MG63 (cell line): ENCODE measurements around the gene WASF1. TPM values are rescaled to one million over a fixed set of nuclear protein-coding genes. Genes with fewer than 3 reads are reported as not detected.
"Not testable (repeated sequence)": the region's sequence is repeated elsewhere in the genome, so short reads cannot be mapped to it uniquely, and the experiment has no call there.

Experiments
- DNase-seq: peaks from one replicate; pipeline ENCODE4 v3.0.0-alpha.2; 2020
- H3K27me3 ChIP-seq: fragments of 250-450 bp; sonication (Bioruptor Pico); 2 replicates; pipeline ENCODE4 v1.5.1; 2020; ENCODE audit warnings: mild to moderate bottlenecking, moderate library complexity
- H3K36me3 ChIP-seq: fragments of 250-450 bp; sonication (Bioruptor Pico); 2 replicates; pipeline ENCODE4 v1.5.1; 2020; ENCODE audit warnings: mild to moderate bottlenecking, moderate library complexity
- H3K4me3 ChIP-seq: fragments of 250-450 bp; sonication (Bioruptor Pico); 2 replicates; pipeline ENCODE4 v1.5.1; 2020; ENCODE audit warnings: mild to moderate bottlenecking, moderate library complexity
- H3K9me3 ChIP-seq: fragments of 250-450 bp; sonication (Bioruptor Pico); 2 replicates; pipeline ENCODE4 v1.5.1; 2020; ENCODE audit warnings: mild to moderate bottlenecking, moderate library complexity
- total RNA-seq: library from RNA; depleted of rRNA; stranded (reverse); fragments of >200 nt; shearing (Covaris generic); gene quantifications from 2 replicates; pipeline ENCODE4 v1.2.3, GENCODE V29; 2014; ENCODE audit warnings: low replicate concordance

Gene WASF1
- total RNA-seq, 1 experiment from 2014 or later, result 4.8 TPM

DNA sequence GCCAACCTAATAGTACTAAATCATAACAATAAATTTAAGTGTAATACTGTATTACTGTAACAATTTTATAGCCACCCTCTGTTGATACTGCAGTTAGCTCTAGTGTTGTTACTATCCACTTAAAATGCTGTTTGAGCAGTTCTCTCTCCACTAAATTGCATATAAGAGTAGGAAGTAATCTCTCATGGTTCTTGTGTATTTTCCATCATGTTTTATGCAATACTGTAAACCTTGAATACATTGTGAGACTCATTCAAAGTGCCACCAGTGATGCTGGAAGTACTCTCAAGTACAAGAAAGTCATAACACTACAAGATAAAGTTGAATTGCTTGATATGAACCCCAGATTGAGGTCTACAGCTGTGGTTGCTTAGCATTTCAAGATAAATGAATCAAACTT, 65.5 kb downstream of the WASF1 start:
- no peak overlapping the region for H3K4me3 ChIP-seq
- no peak for DNase-seq

GRCh38 chr6:110105296-110105695, 74.2 kb downstream of the WASF1 start:
- no peak overlapping the region for H3K4me3 ChIP-seq
- H3K36me3 ChIP-seq, result peaks cover 7% of the 10 kb centered on the region
- no peak for DNase-seq
- no peaks in the 10 kb centered on the region for H3K9me3 ChIP-seq
- no peaks in the 10 kb centered on the region for H3K27me3 ChIP-seq

More for the DNA sequence above, 65.5 kb downstream of the WASF1 start:
- no peaks in the 10 kb centered on the region for H3K27me3 ChIP-seq
- no peaks in the 10 kb centered on the region for H3K36me3 ChIP-seq
- H3K9me3 ChIP-seq, result no peaks in the 10 kb centered on the region

GRCh38 chr6:110103260-110103659, 76.2 kb downstream of the WASF1 start:
- H3K4me3 ChIP-seq, result no peak overlapping the region
- no peaks in the 10 kb centered on the region for H3K9me3 ChIP-seq
- H3K27me3 ChIP-seq, result no peaks in the 10 kb centered on the region
- H3K36me3 ChIP-seq, result peaks cover 7% of the 10 kb centered on the region
- no peak for DNase-seq

DNA sequence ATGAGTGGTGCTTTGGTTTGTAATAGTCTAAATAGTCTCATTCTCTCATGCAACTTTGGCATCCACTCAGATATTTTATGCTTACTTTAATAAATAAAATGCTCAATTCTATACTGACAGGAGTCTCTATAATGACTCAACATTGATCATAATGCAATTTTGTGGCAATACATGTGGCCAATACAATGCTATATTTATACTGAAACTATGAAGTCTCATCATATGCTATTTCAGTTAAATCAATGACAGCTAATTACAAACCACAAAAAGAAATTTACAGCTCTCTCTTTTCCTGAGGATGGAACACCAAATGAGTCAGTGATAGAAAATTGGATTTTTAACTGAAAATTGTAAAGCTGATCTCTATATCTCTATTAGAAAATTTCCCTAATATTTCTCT, 77.1 kb downstream of the WASF1 start:
- DNase-seq, result no peak
- Histone ChIP-seq H3K4me3 (no peak overlapping the region), H3K36me3 (peaks cover 7% of the 10 kb centered on the region), H3K9me3 (no peaks in the 10 kb centered on the region), H3K27me3 (no peaks in the 10 kb centered on the region)

GRCh38 chr6:110101885-110102284, 77.6 kb downstream of the WASF1 start:
- H3K4me3 ChIP-seq, result no peak overlapping the region
- H3K27me3 ChIP-seq, result no peaks in the 10 kb centered on the region
- DNase-seq, result no peak
- H3K9me3 ChIP-seq, result no peaks in the 10 kb centered on the region
- H3K36me3 ChIP-seq, result peaks cover 7% of the 10 kb centered on the region

DNA sequence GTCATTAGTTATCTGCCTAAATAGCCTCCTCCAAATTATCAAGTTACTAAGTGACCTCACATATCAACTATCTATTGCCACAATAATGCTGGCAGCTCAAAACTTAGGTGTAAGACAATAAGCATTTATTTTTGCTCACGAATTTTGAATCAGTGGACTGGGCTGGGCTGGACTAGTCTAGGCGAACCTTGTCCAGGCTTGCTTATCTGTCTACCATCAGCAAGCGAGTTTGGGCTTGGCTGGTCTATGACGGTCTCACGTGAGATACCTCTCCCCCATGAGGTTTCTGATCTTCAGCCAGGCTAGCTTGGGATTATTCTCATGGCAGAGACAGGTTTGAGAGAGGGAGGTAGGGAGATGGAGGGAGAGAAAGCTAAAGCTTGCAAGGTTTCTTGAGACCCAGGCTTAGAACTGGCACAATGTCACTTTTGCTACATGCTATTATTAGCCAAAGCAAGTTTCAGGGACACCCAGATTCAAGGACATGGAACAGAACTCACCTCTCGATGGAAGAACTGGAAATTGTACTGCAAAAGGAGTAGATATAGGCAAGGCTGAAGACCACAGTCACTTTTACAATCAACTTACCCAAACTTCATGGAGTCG, 80.9 kb downstream of the WASF1 start:
- Histone ChIP-seq H3K27me3 (no peaks in the 10 kb centered on the region), H3K9me3 (no peaks in the 10 kb centered on the region), H3K4me3 (no peak overlapping the region), H3K36me3 (peaks cover 2% of the 10 kb centered on the region)
- no peak for DNase-seq

- Histone ChIP-seq H3K9me3 (no peaks in the 10 kb centered on the region), H3K36me3 (peaks cover 2% of the 10 kb centered on the region), H3K4me3 (no peak overlapping the region), H3K27me3 (no peaks in the 10 kb centered on the region)
- no peak for DNase-seq
Observed at GRCh38 chr6:110097443-110097842, 82.0 kb downstream of the WASF1 start.

DNA sequence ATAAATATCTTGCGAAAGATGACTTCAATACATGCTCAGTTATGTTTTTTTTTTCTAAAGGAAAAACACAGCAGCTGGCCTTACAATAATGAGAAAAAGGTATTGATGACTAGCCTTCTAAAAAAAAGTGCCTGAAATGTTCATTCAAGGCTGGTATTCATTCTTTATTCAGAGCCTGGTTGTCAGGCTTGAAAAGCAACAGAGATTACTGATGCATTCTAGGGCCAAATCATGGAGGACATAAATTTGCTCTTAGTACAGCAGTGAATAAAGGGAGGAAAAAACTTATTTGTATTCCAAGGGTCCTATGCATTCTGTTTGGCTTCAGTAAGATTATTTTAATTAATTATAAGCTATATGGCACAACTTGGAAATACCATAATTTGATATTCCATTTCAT, 83.5 kb downstream of the WASF1 start:
- no peak overlapping the region for H3K4me3 ChIP-seq
- H3K9me3 ChIP-seq, result no peaks in the 10 kb centered on the region
- no peaks in the 10 kb centered on the region for H3K27me3 ChIP-seq
- DNase-seq, result no peak
- H3K36me3 ChIP-seq, result peaks cover 1% of the 10 kb centered on the region

GRCh38 chr6:110095101-110095500, 84.4 kb downstream of the WASF1 start:
- H3K4me3 ChIP-seq, result no peak overlapping the region
- H3K36me3 ChIP-seq, result no peaks in the 10 kb centered on the region
- H3K9me3 ChIP-seq, result no peaks in the 10 kb centered on the region
- H3K27me3 ChIP-seq, result no peaks in the 10 kb centered on the region
- DNase-seq, result no peak

DNA sequence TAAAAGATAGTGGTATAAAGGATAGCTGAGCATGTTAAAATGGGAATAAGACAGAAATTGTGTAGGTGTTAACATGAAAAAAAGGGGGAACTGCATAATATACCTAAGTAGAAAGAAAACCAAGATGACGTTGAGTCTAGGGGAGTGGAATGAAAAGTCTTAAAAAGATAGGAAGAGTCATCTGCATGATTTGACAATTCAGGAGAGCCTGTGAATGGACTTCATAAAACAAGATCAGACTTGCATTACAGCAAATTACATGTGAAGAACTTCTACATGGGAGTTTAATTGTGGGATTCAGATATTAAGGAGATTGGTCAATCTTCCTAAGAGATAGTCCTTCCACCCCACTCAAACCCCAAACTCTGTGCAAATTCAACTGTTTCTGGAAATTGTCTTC, 85.5 kb downstream of the WASF1 start:
- DNase-seq, result no peak
- Histone ChIP-seq H3K9me3 (no peaks in the 10 kb centered on the region), H3K4me3 (no peak overlapping the region), H3K27me3 (no peaks in the 10 kb centered on the region), H3K36me3 (no peaks in the 10 kb centered on the region)

GRCh38 chr6:110090876-110091275, 88.6 kb downstream of the WASF1 start:
- Histone ChIP-seq H3K9me3 (no peaks in the 10 kb centered on the region), H3K27me3 (no peaks in the 10 kb centered on the region), H3K4me3 (no peak overlapping the region), H3K36me3 (no peaks in the 10 kb centered on the region)
- DNase-seq, result no peak

DNA sequence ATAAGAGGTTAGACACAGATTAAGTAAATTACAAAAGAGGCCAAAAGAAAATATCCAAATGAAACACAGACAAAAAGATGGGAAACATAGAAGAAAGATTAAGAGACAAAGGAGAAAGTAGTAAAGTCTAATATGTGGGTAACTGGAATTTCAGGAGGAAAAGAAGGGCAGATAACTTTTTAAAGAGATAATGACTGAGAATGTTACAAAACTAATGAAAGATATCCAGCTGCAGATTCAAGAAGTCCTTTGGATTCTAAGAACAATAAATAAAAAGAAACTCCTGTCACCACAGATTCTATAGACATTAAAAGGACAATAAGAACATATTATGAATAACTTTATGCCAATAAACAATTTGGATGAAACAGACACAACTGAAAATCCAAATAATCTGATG, 90.1 kb downstream of the WASF1 start:
- H3K27me3 ChIP-seq, result no peaks in the 10 kb centered on the region
- no peak for DNase-seq
- H3K4me3 ChIP-seq, result no peak overlapping the region
- H3K36me3 ChIP-seq, result no peaks in the 10 kb centered on the region
- H3K9me3 ChIP-seq, result no peaks in the 10 kb centered on the region

GRCh38 chr6:110085285-110085684, 94.2 kb downstream of the WASF1 start:
- H3K27me3 ChIP-seq, result no peaks in the 10 kb centered on the region
- H3K9me3 ChIP-seq, result no peaks in the 10 kb centered on the region
- no peak overlapping the region for H3K4me3 ChIP-seq
- H3K36me3 ChIP-seq, result no peaks in the 10 kb centered on the region
- DNase-seq, result no peak

DNA sequence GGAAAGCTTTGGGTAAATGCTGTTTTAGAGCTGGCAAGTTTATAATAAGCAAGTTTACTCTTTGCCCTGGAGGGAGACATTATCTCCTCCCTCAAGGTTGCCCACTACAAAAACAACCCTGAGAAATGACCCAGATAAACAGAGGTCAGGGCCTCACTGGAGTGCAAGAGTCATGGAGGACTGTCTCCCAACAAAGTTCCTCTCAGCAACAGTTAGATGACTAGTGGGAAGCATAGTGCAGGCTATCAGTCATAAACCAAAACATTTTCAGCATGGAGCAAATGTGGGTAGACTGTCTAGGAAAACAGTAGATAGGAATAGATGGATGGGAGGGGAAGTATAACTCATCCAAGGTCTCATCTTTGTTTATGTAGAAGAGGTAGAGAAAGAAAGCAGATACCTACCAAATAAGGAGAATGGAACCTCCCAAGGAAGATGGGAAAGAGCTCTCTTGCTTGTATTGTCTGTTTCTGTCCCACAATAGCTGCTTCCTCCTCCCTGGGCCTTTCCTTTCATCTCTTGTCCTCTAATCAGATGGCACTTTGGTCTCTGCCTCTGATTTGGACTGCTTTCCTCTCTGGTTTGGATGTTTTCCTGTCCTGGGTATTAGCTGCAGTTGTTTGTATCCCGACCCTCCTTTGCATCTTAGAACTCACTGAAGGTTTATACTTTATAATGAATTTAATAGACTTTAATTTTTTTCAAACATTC, 95.4 kb downstream of the WASF1 start:
- Histone ChIP-seq H3K4me3 (no peak overlapping the region), H3K27me3 (no peaks in the 10 kb centered on the region), H3K36me3 (no peaks in the 10 kb centered on the region), H3K9me3 (no peaks in the 10 kb centered on the region)
- DNase-seq, result no peak

- Histone ChIP-seq H3K27me3 (peaks cover 2% of the 10 kb centered on the region; the same call in 1 of the 2 replicates), H3K36me3 (no peaks in the 10 kb centered on the region), H3K9me3 (no peaks in the 10 kb centered on the region), H3K4me3 (no peak overlapping the region)
- no peak for DNase-seq
Observed at GRCh38 chr6:110075406-110075805, 104.1 kb downstream of the WASF1 start.

GRCh38 chr6:110073474-110073873, 106.0 kb downstream of the WASF1 start:
- not testable (repeated sequence) for H3K9me3 ChIP-seq, H3K36me3 ChIP-seq, H3K27me3 ChIP-seq, DNase-seq, H3K4me3 ChIP-seq

DNA sequence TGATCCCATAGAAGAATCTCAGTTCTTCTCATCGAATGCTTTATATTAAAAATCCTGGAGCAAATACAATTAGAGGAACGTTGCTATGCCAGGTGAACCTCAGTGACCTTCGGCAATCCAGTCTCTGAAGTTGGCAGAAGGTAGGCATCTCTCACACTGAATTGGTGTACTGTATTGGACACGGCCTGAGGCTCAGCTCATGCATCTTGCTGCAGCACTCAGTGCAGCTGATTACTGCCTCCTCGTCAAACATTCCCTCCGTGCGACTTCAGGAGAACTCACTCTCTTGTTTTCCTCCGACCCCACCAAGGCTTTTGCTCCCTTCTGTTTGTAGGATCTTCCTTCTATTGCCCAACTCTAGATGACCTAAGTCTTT, 110.9 kb downstream of the WASF1 start:
- Histone ChIP-seq H3K36me3 (no peaks in the 10 kb centered on the region), H3K4me3 (no peak overlapping the region), H3K27me3 (peaks cover 4% of the 10 kb centered on the region), H3K9me3 (no peaks in the 10 kb centered on the region)
- no peak for DNase-seq

- Histone ChIP-seq H3K9me3 (no peaks in the 10 kb centered on the region), H3K36me3 (no peaks in the 10 kb centered on the region), H3K27me3 (peaks cover 4% of the 10 kb centered on the region), H3K4me3 (no peak overlapping the region)
- DNase-seq, result no peak
Observed at GRCh38 chr6:110067837-110068591, 111.5 kb downstream of the WASF1 start.
